ENCODE results near the gene PEAR1. TPM values are rescaled to one million over a fixed set of nuclear protein-coding genes. Genes with fewer than 3 reads are reported as not detected.
"Not testable (repeated sequence)": the region's sequence is repeated elsewhere in the genome, so short reads cannot be mapped to it uniquely, and the experiment has no call there.

The PEAR1 gene
- total RNA-seq, 4 donors from 2014 or later, result 7.0 to 10.7 (median 9.1) TPM

DNA sequence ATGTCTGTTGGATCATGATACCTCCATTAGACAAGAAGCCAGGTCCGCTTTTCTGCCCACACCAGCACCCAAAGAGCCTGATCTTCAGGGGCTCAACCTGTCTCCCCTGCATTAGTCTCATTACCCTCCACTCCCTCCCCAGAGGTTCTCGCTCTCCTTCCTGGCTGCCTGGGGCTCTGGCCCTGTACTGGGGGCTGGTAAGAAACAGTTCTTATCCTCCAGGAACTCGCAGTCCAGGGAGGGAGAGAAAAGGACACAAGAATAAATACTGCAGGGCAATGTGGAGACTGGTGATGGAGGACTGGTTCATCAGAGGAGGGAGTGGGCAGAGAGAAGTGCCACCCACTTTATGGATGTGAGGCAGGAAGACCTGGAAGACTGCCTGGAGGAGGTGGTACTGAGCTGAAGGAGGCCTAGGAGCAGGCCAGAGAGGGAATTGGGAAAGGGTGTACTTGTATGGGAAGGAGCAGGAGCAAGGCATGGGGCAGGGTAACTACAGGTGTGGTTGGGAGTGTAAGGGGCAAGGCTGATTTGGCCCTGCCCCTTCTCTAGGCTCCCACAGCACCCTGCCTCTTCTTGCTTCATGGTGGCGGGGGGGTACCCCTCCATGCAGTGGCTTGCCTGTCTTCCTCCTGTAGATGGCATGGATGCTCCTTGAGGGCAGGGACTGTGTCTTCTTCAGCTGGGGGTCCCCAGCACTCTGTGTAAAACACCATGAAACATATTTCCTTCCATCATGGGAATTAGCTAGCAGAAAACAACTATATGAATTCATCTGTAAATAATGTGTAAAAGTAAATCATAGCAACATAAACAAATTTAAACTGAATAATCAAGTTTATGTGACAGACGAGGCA, 31.9 kb downstream of the PEAR1 start:
- Histone ChIP-seq H3K27me3 (peaks cover 96% of the 10 kb centered on the region), H3K36me3 (no peaks in the 10 kb centered on the region), H3K27ac (no peak overlapping the region), H3K4me1 (peaks cover 0 to 36% (median 17%) of the 10 kb centered on the region in 3 donors), H3K4me3 (no peak overlapping the region), H3K9me3 (no peaks in the 10 kb centered on the region)
- no peak for TF ChIP-seq POLR2AphosphoS5 (IDR thresholded peaks at IDR 0.05)
- whole genome bisulfite sequencing, 2 donors (ENCODE audit: low coverage in 1 of 2), result 71 to 88% methylated on average over 2 to 3 of the region's 5 CpGs
- no peak for ATAC-seq

DNA sequence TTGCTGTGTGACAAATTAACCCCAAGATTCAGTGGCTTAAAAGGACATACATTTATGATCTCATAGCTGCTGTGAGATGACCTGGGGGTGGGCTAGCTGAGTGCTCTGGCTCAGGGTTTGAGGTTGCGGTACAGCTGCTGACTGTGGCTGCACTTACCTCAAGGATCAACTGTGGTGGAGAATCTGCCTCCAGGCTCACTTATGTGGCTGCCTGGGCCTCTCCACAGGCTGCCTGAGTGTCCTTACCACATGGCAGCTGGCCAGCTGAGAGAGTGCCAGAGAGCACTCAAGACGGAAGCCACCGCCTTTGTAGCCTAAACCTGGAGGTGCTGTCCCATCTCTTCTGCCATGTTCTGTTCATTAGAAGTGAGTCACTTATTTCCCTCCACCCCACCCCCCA, 32.7 kb downstream of the PEAR1 start:
- H3K4me3 ChIP-seq, result no peak overlapping the region
- H3K27ac ChIP-seq, result no peak overlapping the region
- WGBS, 2 donors (ENCODE audit: low coverage in 1 of 2), result 38 to 46% methylated on average over 2 to 3 of the region's 3 CpGs
- H3K9me3 ChIP-seq, result no peaks in the 10 kb centered on the region
- no peak for ATAC-seq
- peaks cover 0 to 35% (median 17%) of the 10 kb centered on the region in 3 donors for H3K4me1 ChIP-seq
- no peaks in the 10 kb centered on the region for H3K36me3 ChIP-seq
- TF ChIP-seq POLR2A (IDR thresholded peaks at IDR 0.05) (no peak), EP300 (IDR thresholded peaks at IDR 0.05) (no peak), POLR2AphosphoS5 (IDR thresholded peaks at IDR 0.05) (no peak)
- TF ChIP-seq, protein P1, sequence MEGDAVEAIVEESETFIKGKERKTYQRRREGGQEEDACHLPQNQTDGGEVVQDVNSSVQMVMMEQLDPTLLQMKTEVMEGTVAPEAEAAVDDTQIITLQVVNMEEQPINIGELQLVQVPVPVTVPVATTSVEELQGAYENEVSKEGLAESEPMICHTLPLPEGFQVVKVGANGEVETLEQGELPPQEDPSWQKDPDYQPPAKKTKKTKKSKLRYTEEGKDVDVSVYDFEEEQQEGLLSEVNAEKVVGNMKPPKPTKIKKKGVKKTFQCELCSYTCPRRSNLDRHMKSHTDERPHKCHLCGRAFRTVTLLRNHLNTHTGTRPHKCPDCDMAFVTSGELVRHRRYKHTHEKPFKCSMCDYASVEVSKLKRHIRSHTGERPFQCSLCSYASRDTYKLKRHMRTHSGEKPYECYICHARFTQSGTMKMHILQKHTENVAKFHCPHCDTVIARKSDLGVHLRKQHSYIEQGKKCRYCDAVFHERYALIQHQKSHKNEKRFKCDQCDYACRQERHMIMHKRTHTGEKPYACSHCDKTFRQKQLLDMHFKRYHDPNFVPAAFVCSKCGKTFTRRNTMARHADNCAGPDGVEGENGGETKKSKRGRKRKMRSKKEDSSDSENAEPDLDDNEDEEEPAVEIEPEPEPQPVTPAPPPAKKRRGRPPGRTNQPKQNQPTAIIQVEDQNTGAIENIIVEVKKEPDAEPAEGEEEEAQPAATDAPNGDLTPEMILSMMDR (IDR thresholded peaks at IDR 0.05), result no peak
- peaks cover 90% of the 10 kb centered on the region for H3K27me3 ChIP-seq

DNA sequence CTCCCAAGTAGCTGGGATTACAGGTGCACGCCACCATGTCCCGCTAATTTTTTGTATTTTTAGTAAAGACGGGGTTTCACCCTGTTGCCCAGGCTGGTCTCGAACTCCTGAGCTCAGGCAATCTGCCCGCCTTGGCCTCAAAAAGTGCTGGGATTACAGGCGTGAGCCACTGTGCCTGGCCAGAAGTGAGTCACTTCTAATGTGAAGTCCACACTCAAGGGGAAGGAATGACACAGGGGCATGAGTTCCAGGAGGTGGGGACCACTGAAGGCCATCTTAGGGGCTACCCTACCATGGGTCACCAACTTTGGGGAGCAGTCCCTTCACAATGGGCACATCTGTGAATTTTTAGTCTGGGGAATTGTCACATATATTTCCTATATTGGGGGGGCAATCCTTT, 33.2 kb downstream of the PEAR1 start:
- H3K36me3 ChIP-seq, H3K27ac ChIP-seq, H3K4me3 ChIP-seq, ATAC-seq, H3K9me3 ChIP-seq: not testable (repeated sequence)
- Histone ChIP-seq H3K27me3 (peaks cover 85% of the 10 kb centered on the region), H3K4me1 (peaks cover 0 to 40% (median 20%) of the 10 kb centered on the region in 3 donors)
- WGBS, 2 donors (ENCODE audit: low coverage in 1 of 2), result no CpG with 5 or more reads among the region's 6 CpGs

DNA sequence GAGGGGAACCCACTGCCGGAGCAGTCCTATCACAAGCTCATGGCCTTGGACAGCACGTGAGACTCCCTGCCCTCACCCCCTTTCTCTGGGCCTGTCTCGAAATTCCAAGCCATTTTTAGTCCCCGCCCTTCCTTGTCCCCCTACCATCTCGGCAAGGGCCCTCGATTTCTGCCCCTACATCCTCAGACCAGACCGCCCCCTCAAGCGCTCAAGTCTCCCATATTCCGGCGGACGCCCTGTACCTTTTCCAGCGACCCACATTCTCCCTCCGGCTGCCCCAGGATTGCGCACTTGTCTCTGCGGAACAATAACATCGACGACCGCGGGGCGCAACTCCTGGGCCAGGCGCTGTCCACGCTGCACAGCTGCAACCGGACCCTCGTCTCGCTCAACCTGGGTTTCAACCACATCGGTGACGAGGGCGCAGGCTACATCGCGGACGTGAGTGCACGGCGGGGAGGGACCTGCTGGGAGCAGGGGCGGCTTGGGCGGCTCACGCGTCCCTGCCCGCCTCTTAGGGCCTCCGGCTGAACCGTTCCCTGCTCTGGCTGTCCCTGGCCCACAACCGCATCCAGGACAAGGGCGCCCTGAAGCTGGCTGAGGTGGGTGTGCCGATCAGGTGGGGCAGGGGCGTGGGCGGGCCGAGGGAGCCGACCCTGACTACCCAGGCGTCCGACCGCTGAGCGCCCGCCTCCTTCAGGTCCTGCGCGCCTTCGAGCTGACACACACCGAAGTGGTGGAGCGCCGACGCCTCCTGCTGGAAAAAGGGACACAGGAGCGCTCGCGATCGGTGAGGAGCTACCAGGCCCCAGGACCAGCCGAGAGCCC, 33.9 kb downstream of the PEAR1 start:
- no peak overlapping the region for H3K27ac ChIP-seq
- peaks cover 0 to 45% (median 20%) of the 10 kb centered on the region in 3 donors for H3K4me1 ChIP-seq
- 0 to 10% methylated on average over 2 to 15 of the region's 64 CpGs for WGBS, 2 donors (ENCODE audit: low coverage in 1 of 2)
- no peaks in the 10 kb centered on the region for H3K36me3 ChIP-seq
- no peaks in the 10 kb centered on the region for H3K9me3 ChIP-seq
- peaks cover 77% of the 10 kb centered on the region for H3K27me3 ChIP-seq
- peak overlapping the region in 1 of 2 donors; percentile 36 for H3K4me3 ChIP-seq
- TF ChIP-seq EP300 (IDR thresholded peaks at IDR 0.05), result no peak
- TF ChIP-seq, protein P1 (IDR thresholded peaks at IDR 0.05), result peak in 3 of 4 experiments; percentile 42 to 74 (median 59)
- ATAC-seq, result peak; percentile 67

DNA sequence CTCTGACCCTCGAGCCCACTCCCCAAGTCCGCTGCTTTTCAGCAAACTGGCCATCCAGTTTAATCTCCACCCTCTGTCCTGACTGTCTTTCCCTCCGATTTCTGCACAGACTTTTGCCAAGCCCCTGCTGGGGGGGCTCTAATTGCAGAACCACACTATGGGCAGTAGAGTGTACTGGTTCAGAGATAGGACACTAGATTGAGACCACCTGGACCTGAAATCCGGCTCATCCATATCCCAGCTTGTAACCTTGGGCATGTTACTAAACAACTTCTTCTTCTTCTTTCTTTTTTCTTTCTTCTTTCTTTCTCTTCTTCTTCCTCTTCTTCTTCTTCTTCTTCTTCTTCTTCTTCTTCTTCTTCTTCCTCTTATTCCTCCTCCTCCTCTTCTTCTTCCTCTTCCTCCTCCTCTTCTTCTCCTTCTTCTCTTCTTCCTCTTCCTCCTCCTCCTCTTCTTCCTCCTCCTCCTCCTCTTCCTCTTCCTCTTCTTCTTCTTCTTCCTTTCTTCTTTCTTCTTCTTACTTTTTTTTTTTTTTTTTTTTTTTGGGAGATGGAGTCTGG, 34.6 kb downstream of the PEAR1 start:
- WGBS, 2 donors (ENCODE audit: low coverage in 1 of 2), result 3 to 7% methylated on average over 4 of the region's 4 CpGs
- Histone ChIP-seq H3K36me3 (no peaks in the 10 kb centered on the region), H3K4me1 (peaks cover 0 to 42% (median 20%) of the 10 kb centered on the region in 3 donors), H3K4me3 (peak overlapping the region in 1 of 2 donors; percentile 36), H3K27me3 (peaks cover 70% of the 10 kb centered on the region), H3K9me3 (no peaks in the 10 kb centered on the region), H3K27ac (no peak overlapping the region)
- TF ChIP-seq EP300 (IDR thresholded peaks at IDR 0.05) (no peak), POLR2AphosphoS5 (IDR thresholded peaks at IDR 0.05) (no peak), POLR2A (IDR thresholded peaks at IDR 0.05) (no peak)
- TF ChIP-seq, protein P1 (IDR thresholded peaks at IDR 0.05), result no peak
- ATAC-seq, result no peak
